GM19023 (cell line): Measurements from ENCODE around the gene POU6F2.

Source experiments
- ATAC-seq: cut with Tn5 transposase; IDR thresholded peaks from one replicate; pipeline ENCODE4 v1.9.1; 2021; ENCODE audit warnings: mild to moderate bottlenecking, moderate library complexity; ENCODE audit not compliant: unreplicated experiment

The POU6F2 gene

GRCh38 chr7:39480901-39481300 lies 503.2 kb downstream of the POU6F2 start:
- ATAC-seq, result no peak

GRCh38 chr7:39488467-39489393 lies 511.0 kb downstream of the POU6F2 start:
- ATAC-seq, result no peak

- no peak for ATAC-seq
These were observed 512.6 kb downstream of the POU6F2 start for GRCh38 chr7:39490296-39490695.

- no peak for ATAC-seq
These were observed 516.2 kb downstream of the POU6F2 start for GRCh38 chr7:39493934-39494333.

GRCh38 chr7:39501358-39501757 lies 523.6 kb downstream of the POU6F2 start:
- no peak for ATAC-seq

- ATAC-seq, result no peak
These were observed 527.3 kb downstream of the POU6F2 start for GRCh38 chr7:39504963-39505362.

GRCh38 chr7:39507866-39508551 lies 530.3 kb downstream of the POU6F2 start:
- ATAC-seq, result peak; percentile 57

- no peak for ATAC-seq
These were observed 531.7 kb downstream of the POU6F2 start for GRCh38 chr7:39509436-39509835.

- no peak for ATAC-seq
These were observed 532.2 kb downstream of the POU6F2 start for GRCh38 chr7:39509912-39510311.

- no peak for ATAC-seq
These were observed 533.2 kb downstream of the POU6F2 start for GRCh38 chr7:39510864-39511354.

GRCh38 chr7:39515534-39516228 lies 538.0 kb downstream of the POU6F2 start:
- ATAC-seq, result no peak

GRCh38 chr7:39516498-39516897 lies 538.8 kb downstream of the POU6F2 start:
- ATAC-seq, result no peak

GRCh38 chr7:39517240-39517639 lies 539.5 kb downstream of the POU6F2 start:
- no peak for ATAC-seq
